K562 (cell line): Measurements from ENCODE around the gene ZMYND8. TPM values are rescaled to one million over a fixed set of nuclear protein-coding genes. Genes with fewer than 3 reads are reported as not detected.

ENCODE experiments used
- CHD4 ChIP-seq: fragments of 200-600 bp; sonication (generic); IDR thresholded peaks from 3 replicates; pipeline ENCODE4 v1.6.1; 2012; ENCODE audit warnings: low read depth, mild to moderate bottlenecking, mixed read lengths, low read length, inconsistent platforms; ENCODE audit not compliant: insufficient read depth, insufficient replicate concordance, poor library complexity, severe bottlenecking
- CREM ChIP-seq: IDR thresholded peaks from 2 replicates; pipeline ENCODE4 v1.6.1; 2014; ENCODE audit warnings: antibody characterized with exemption, low read depth
- HNRNPL ChIP-seq: fragments of 200-400 bp; formaldehyde crosslinking; IDR thresholded peaks from 2 replicates; pipeline ENCODE4 v1.6.1; 2017; ENCODE audit warnings: low read depth, mild to moderate bottlenecking, low read length
- MCM2 ChIP-seq: fragments of 450-650 bp; IDR thresholded peaks from 2 replicates; pipeline ENCODE4 v1.6.1; 2017; ENCODE audit warnings: low read depth, mild to moderate bottlenecking
- NR2F6 ChIP-seq: fragments of 450-650 bp; formaldehyde crosslinking; IDR thresholded peaks from 2 replicates; pipeline ENCODE4 v1.4.0; 2020; ENCODE audit warnings: mild to moderate bottlenecking
- SIN3B ChIP-seq: fragments of 450-650 bp; IDR thresholded peaks from 2 replicates; pipeline ENCODE4 v1.6.1; 2017; ENCODE audit warnings: low read depth, mild to moderate bottlenecking, moderate library complexity
- ZFX ChIP-seq: sonication (generic); formaldehyde crosslinking; IDR thresholded peaks from 2 replicates; pipeline ENCODE4 v1.8.0; 2022; ENCODE audit warnings: mild to moderate bottlenecking, missing genetic modification reagents, moderate library complexity
- ZSCAN29 ChIP-seq: fragments of 450-650 bp; IDR thresholded peaks from 2 replicates; pipeline ENCODE4 v1.6.1; 2017
- polyA plus RNA-seq, 8 experiments: library from polyadenylated mRNA; depleted of rRNA in 4 of 8; stranded (reverse) in 5 of 8; unstranded in 3 of 8; fragments of >200 nt; fragmentation: Nextera tagmentation in 2 of 8; fragmentation: Illumina TruSeq in 1 of 8; extraction: Ambion mirVana in 2 of 8; extraction: Trizol in 1 of 8; gene quantifications; 2 replicates each; pipeline versions ENCODE4 v1.2.1 to v1.2.3, GENCODE V29; 2011 to 2014; ENCODE audit warnings: inconsistent platforms in 1 of 8, missing spikeins in 1 of 8
- total RNA-seq, 7 experiments: library from RNA; depleted of rRNA in 6 of 7; stranded (reverse); fragments of >200 nt in 6 of 7; fragmentation: Illumina TruSeq in 2 of 7; extraction: Trizol in 2 of 7; gene quantifications; 2 replicates each; pipeline versions ENCODE4 v1.2.1 to v1.2.3, GENCODE V29; 2011 to 2021; ENCODE audit warnings: low replicate concordance in 1 of 7
- TF ChIP-seq, protein P1 (sequence below), 2 experiments: IDR thresholded peaks in 1 of 2; conservative IDR thresholded peaks in 1 of 2; 2 replicates each; pipeline ENCODE4 v1.6.1; 2016; ENCODE audit warnings: low read depth in 2 of 2, mild to moderate bottlenecking in 1 of 2, missing compliant biosample characterization in 1 of 2, missing genetic modification characterization in 1 of 2, moderate library complexity in 1 of 2
- TF ChIP-seq, protein P2 (sequence below): fragments of 450-650 bp; IDR thresholded peaks from one replicate; pipeline ENCODE4 v1.6.1; 2018; ENCODE audit warnings: mild to moderate bottlenecking, moderate library complexity; ENCODE audit not compliant: partially characterized antibody
- TF ChIP-seq, protein P3 (sequence below): fragments of 450-650 bp; IDR thresholded peaks from 2 replicates; pipeline ENCODE4 v1.7.1; 2018; ENCODE audit warnings: mild to moderate bottlenecking, low read depth; ENCODE audit not compliant: partially characterized antibody

The ZMYND8 gene
- total and polyA plus RNA-seq, 9 of the 15 experiments (the other 6 are each of a cell fraction or from before 2014, with no cell fraction given) = 31.8 to 148 (median 71.9) TPM

DNA sequence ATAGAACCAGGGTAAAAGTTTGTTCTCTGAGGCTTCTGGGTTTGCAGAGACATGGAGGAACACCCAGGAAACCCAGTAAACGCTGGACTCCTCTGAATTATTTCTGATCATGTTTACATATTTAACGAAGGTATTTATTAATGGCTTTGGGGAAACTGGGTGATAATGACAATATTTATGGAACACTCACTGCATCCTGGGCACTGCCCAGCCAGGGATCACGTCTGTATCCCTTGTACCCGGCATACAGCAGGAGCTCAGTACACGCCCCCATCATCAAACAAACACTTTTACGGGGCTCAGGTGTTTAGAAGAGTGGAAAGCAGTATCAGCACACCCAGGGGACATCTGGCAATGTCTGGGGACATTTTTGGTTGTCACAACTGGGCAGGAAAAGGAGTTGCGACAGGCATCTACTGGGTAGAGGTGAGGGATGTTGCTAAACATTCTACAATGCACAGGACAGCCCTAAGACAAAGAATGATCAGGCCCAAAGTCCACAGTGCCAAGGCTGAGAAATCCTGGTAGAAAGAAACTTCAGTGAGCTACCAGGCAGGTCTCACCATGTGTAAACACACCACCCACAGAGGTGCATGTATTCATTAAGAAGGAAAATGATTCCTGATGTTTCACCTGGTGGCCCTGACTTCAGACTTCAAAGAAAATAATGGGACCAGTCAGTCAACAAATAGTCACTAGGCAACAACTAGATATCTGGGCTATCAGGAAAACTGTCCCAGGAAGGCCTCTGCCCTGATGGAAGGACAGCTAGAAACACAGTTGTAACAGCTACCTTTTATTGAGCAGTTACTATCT, 35.3 kb downstream of the ZMYND8 start (continued):
- TF ChIP-seq, protein P1, sequence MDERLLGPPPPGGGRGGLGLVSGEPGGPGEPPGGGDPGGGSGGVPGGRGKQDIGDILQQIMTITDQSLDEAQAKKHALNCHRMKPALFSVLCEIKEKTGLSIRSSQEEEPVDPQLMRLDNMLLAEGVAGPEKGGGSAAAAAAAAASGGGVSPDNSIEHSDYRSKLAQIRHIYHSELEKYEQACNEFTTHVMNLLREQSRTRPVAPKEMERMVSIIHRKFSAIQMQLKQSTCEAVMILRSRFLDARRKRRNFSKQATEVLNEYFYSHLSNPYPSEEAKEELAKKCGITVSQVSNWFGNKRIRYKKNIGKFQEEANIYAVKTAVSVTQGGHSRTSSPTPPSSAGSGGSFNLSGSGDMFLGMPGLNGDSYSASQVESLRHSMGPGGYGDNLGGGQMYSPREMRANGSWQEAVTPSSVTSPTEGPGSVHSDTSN (CRISPR knock-in tag; IDR thresholded peaks at IDR 0.05; ENCODE audit: low read depth) = 0 out of 2 replicates have a peak, but pooled peaks have one; percentile 12
- TF ChIP-seq, protein P1 (tag; conservative IDR thresholded peaks at IDR 0.05; ENCODE audit: low read depth) = no peak
- TF ChIP-seq NR2F6 (CRISPR knock-in tag) (no peak), ZSCAN29 (no peak), CHD4 (no peak), ZFX (CRISPR knock-in tag) (no peak), CREM (no peak), MCM2 (no peak), SIN3B (no peak), HNRNPL (no peak)
- TF ChIP-seq, protein P2, sequence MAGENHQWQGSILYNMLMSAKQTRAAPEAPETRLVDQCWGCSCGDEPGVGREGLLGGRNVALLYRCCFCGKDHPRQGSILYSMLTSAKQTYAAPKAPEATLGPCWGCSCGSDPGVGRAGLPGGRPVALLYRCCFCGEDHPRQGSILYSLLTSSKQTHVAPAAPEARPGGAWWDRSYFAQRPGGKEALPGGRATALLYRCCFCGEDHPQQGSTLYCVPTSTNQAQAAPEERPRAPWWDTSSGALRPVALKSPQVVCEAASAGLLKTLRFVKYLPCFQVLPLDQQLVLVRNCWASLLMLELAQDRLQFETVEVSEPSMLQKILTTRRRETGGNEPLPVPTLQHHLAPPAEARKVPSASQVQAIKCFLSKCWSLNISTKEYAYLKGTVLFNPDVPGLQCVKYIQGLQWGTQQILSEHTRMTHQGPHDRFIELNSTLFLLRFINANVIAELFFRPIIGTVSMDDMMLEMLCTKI = no peak
- TF ChIP-seq, protein P3, sequence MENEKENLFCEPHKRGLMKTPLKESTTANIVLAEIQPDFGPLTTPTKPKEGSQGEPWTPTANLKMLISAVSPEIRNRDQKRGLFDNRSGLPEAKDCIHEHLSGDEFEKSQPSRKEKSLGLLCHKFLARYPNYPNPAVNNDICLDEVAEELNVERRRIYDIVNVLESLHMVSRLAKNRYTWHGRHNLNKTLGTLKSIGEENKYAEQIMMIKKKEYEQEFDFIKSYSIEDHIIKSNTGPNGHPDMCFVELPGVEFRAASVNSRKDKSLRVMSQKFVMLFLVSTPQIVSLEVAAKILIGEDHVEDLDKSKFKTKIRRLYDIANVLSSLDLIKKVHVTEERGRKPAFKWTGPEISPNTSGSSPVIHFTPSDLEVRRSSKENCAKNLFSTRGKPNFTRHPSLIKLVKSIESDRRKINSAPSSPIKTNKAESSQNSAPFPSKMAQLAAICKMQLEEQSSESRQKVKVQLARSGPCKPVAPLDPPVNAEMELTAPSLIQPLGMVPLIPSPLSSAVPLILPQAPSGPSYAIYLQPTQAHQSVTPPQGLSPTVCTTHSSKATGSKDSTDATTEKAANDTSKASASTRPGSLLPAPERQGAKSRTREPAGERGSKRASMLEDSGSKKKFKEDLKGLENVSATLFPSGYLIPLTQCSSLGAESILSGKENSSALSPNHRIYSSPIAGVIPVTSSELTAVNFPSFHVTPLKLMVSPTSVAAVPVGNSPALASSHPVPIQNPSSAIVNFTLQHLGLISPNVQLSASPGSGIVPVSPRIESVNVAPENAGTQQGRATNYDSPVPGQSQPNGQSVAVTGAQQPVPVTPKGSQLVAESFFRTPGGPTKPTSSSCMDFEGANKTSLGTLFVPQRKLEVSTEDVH = no peak
